Parathyroid adenoma (tissue), 2 donors: ENCODE measurements around the gene LCK.

Source experiments
- H2AFZ ChIP-seq: fragments of 300-600 bp; sonication (generic); one replicate; pipeline ENCODE4 v1.7.0; 2017; ENCODE audit warnings: antibody characterized with exemption, mild to moderate bottlenecking
- H3K27ac ChIP-seq: fragments of 300-600 bp; sonication (generic); one replicate; pipeline ENCODE4 v1.7.0; 2017
- H3K27me3 ChIP-seq: fragments of 300-600 bp; sonication (generic); one replicate; pipeline ENCODE4 v1.7.0; 2017; ENCODE audit warnings: low read length; ENCODE audit not compliant: control insufficient read depth, insufficient read depth
- H3K36me3 ChIP-seq: fragments of 300-600 bp; sonication (generic); one replicate; pipeline ENCODE4 v1.7.0; 2017; ENCODE audit warnings: low read length; ENCODE audit not compliant: control insufficient read depth, insufficient read depth
- H3K4me1 ChIP-seq: fragments of 300-600 bp; sonication (generic); one replicate; pipeline ENCODE4 v1.7.0; 2017; ENCODE audit warnings: control low read depth
- H3K4me2 ChIP-seq: fragments of 300-600 bp; sonication (generic); one replicate; pipeline ENCODE4 v1.7.0; 2017; ENCODE audit warnings: low read length
- H3K4me3 ChIP-seq: fragments of 300-600 bp; sonication (generic); one replicate; pipeline ENCODE4 v1.7.0; 2017; ENCODE audit warnings: low read depth, low read length
- H3K79me2 ChIP-seq: fragments of 300-600 bp; sonication (generic); one replicate; pipeline ENCODE4 v1.7.0; 2017; ENCODE audit warnings: control low read depth
- H3K9ac ChIP-seq: fragments of 300-600 bp; sonication (generic); one replicate; pipeline ENCODE4 v1.7.0; 2017; ENCODE audit warnings: mild to moderate bottlenecking
- H3K9me3 ChIP-seq: fragments of 300-600 bp; sonication (generic); one replicate; pipeline ENCODE4 v1.7.0; 2017; ENCODE audit warnings: low read length; ENCODE audit not compliant: control insufficient read depth
- TF ChIP-seq, protein P1 (sequence below): fragments of 300-600 bp; sonication (generic); IDR thresholded peaks from one replicate; pipeline ENCODE4 v1.7.0; 2017; ENCODE audit warnings: antibody characterized with exemption, mild to moderate bottlenecking
- donor health status: primary hyperparathyroidism.

LCK gene

DNA sequence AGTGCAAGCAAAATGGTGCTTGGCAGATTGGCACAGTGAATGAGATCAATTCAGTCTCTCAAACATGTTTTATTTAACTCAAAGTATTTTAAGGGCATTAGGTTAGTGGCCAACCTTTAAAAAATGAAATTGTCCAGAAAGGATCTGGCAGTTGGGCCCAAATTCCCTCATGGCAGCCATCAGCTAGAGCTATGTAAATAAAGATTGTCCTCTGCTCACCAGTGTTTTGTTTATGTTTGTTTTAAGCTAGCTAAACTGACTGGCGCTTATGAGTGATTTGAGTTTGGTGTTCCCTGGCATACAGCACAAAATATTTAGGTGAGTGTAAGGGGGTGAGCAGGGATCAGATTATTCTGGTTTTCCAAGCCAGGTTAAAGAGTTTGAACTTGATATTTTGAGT lies 58.9 kb downstream of the LCK start:
- H3K27me3 ChIP-seq, result no peaks in the 10 kb centered on the region
- no peak overlapping the region for H2AFZ ChIP-seq
- H3K9ac ChIP-seq, result no peak overlapping the region
- TF ChIP-seq, protein P1, sequence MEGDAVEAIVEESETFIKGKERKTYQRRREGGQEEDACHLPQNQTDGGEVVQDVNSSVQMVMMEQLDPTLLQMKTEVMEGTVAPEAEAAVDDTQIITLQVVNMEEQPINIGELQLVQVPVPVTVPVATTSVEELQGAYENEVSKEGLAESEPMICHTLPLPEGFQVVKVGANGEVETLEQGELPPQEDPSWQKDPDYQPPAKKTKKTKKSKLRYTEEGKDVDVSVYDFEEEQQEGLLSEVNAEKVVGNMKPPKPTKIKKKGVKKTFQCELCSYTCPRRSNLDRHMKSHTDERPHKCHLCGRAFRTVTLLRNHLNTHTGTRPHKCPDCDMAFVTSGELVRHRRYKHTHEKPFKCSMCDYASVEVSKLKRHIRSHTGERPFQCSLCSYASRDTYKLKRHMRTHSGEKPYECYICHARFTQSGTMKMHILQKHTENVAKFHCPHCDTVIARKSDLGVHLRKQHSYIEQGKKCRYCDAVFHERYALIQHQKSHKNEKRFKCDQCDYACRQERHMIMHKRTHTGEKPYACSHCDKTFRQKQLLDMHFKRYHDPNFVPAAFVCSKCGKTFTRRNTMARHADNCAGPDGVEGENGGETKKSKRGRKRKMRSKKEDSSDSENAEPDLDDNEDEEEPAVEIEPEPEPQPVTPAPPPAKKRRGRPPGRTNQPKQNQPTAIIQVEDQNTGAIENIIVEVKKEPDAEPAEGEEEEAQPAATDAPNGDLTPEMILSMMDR, result no peak
- H3K27ac ChIP-seq, result no peak overlapping the region
- H3K9me3 ChIP-seq, result no peaks in the 10 kb centered on the region
- no peak overlapping the region for H3K4me2 ChIP-seq
- no peak overlapping the region for H3K4me3 ChIP-seq
- no peaks in the 10 kb centered on the region for H3K36me3 ChIP-seq
- H3K79me2 ChIP-seq, result peaks cover 5% of the 10 kb centered on the region
- no peaks in the 10 kb centered on the region for H3K4me1 ChIP-seq

DNA sequence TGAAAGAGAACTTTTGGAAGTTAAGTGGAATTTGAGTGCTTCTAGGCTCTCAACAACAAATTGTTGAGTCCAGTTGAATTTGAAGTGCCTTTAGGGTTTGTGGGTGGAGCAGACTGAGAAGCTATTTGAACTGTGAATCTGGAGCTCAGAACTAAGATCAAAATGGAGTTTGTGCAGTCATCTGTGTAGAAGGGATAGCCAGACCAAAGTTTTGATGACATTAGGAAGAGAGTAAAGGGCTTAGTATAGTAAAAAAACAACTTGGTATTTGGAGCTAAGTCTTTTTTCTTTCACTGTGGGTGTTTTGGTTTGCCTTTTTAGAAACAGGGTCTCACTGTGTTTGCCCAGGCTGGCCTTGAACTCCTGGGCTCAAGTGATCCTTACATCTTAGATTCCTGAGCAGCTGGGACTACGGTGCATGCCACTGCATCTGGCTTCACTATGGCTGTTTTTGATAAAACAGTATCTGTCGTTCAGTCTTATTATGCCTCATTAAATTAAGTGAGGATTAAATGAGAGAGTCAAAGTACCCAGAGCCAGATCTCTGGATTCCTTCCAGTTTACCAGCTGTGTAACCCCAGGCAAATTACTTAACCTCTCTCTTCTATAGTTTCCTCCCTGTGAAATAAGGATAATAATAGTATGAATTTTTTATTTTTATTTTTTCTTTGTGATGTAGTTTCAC lies 60.8 kb downstream of the LCK start:
- H3K9ac ChIP-seq, result no peak overlapping the region
- H3K4me1 ChIP-seq, result no peaks in the 10 kb centered on the region
- no peaks in the 10 kb centered on the region for H3K9me3 ChIP-seq
- H3K4me3 ChIP-seq, result no peak overlapping the region
- H3K4me2 ChIP-seq, result no peak overlapping the region
- peaks cover 5% of the 10 kb centered on the region for H3K79me2 ChIP-seq
- H3K27ac ChIP-seq, result no peak overlapping the region
- TF ChIP-seq, protein P1, result no peak
- H2AFZ ChIP-seq, result no peak overlapping the region
- no peaks in the 10 kb centered on the region for H3K27me3 ChIP-seq
- H3K36me3 ChIP-seq, result no peaks in the 10 kb centered on the region

DNA sequence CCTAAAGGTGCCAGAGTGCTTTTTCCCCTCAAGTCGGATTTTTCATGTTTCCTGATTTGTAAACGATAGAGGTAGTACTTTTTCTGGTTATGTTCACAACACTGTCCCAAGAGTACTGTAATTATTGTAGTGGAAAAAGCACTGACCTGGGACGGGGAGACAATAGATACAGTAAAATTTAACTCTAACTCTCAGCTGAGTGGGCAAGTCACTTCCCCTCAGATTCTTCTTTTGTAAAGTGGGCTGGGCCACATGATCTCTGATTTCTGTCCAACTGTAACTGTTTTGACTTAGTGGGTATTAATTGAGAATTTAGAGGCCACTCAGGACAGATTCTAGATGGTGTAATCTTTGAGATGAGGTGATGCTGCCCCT lies 65.8 kb downstream of the LCK start:
- no peak overlapping the region for H3K27ac ChIP-seq
- H3K79me2 ChIP-seq, result no peaks in the 10 kb centered on the region
- no peak overlapping the region for H3K9ac ChIP-seq
- no peaks in the 10 kb centered on the region for H3K27me3 ChIP-seq
- TF ChIP-seq, protein P1, result no peak
- no peak overlapping the region for H2AFZ ChIP-seq
- H3K4me3 ChIP-seq, result no peak overlapping the region
- no peaks in the 10 kb centered on the region for H3K9me3 ChIP-seq
- H3K4me1 ChIP-seq, result no peaks in the 10 kb centered on the region
- no peak overlapping the region for H3K4me2 ChIP-seq
- H3K36me3 ChIP-seq, result no peaks in the 10 kb centered on the region

DNA sequence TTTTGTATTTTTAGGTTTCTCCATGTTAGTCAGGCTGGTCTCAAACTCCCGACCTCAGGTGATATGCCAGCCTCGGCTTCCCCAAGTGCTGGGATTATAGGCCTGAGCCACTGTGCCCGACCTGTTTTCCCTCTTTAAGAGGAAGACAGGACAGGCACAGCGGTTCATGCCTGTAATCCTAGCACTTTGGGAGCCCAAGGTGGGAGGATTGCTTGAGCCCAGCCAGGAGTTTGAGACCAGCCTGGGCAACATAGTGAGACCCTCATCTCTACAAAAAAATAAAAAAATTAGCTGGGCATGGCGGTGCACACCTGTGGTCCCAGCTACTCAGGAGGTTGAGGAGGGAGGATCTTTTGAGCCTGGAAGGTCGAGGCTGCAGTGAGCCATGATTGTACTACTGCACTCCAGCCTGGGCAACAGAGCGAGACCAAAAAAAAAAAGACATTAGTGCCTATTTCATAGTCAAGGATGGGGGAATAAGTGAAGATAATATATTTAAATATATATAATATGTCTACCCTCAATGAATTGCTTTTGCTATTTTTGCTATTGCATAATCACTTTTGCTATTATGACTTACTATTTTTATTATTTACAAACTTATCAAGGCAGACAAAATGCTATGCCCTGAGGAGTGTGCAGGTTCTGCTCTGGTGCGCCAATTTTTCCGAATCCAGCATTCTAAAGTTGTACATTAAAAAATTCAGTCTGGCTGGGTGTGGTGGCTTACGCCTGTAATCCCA lies 67.2 kb downstream of the LCK start:
- no peak overlapping the region for H2AFZ ChIP-seq
- no peak overlapping the region for H3K4me3 ChIP-seq
- H3K79me2 ChIP-seq, result no peaks in the 10 kb centered on the region
- H3K4me1 ChIP-seq, result no peaks in the 10 kb centered on the region
- H3K36me3 ChIP-seq, result no peaks in the 10 kb centered on the region
- no peaks in the 10 kb centered on the region for H3K27me3 ChIP-seq
- TF ChIP-seq, protein P1, result no peak
- H3K9ac ChIP-seq, result no peak overlapping the region
- H3K9me3 ChIP-seq, result no peaks in the 10 kb centered on the region
- H3K27ac ChIP-seq, result no peak overlapping the region
- H3K4me2 ChIP-seq, result no peak overlapping the region
